HepG2 (cell line): ENCODE data around the gene CKMT1A. TPM values are rescaled to one million over a fixed set of nuclear protein-coding genes. Genes with fewer than 3 reads are reported as not detected.
"Not testable (repeated sequence)": the region's sequence is repeated elsewhere in the genome, so short reads cannot be mapped to it uniquely, and the experiment has no call there.

Experiments used
- CCDC6 ChIP-seq: sonication (generic); formaldehyde crosslinking; IDR thresholded peaks from 2 replicates; pipeline ENCODE4 v1.8.1; 2022; ENCODE audit warnings: mild to moderate bottlenecking, missing genetic modification reagents, moderate library complexity
- EP300 ChIP-seq, 3 experiments: sonication (generic) in 1 of 3; formaldehyde crosslinking in 1 of 3; IDR thresholded peaks; 2 replicates each; pipeline versions ENCODE4 v1.5.1 to v1.6.1; 2011 to 2020; ENCODE audit warnings: low read depth in 2 of 3, low read length in 2 of 3, borderline replicate concordance in 1 of 3, improper control_type of control experiment in 1 of 3, mild to moderate bottlenecking in 1 of 3, missing genetic modification reagents in 1 of 3, moderate library complexity in 1 of 3
- ERF ChIP-seq: IDR thresholded peaks from 2 replicates; pipeline ENCODE4 v1.6.1; 2018; ENCODE audit warnings: missing biosample characterization, missing genetic modification reagents
- MED1 ChIP-seq: sonication (generic); formaldehyde crosslinking; IDR thresholded peaks from 2 replicates; pipeline ENCODE4 v1.4.0; 2020; ENCODE audit warnings: missing genetic modification reagents
- MTF2 ChIP-seq: sonication (generic); formaldehyde crosslinking; IDR thresholded peaks from 2 replicates; pipeline ENCODE4 v1.5.0; 2020; ENCODE audit warnings: missing genetic modification reagents, borderline replicate concordance
- TAF1 ChIP-seq: sonication (generic); formaldehyde crosslinking; IDR thresholded peaks from 2 replicates; pipeline ENCODE4 v1.4.0; 2020; ENCODE audit warnings: missing genetic modification reagents
- THAP11 ChIP-seq: IDR thresholded peaks from 2 replicates; pipeline ENCODE4 v1.6.1; 2016; ENCODE audit warnings: missing biosample characterization, missing genetic modification reagents
- YEATS4 ChIP-seq: sonication (generic); formaldehyde crosslinking; IDR thresholded peaks from 2 replicates; pipeline ENCODE4 v1.4.0; 2020; ENCODE audit warnings: missing genetic modification reagents, borderline replicate concordance
- ZNF501 ChIP-seq: sonication (generic); formaldehyde crosslinking; IDR thresholded peaks from 2 replicates; pipeline ENCODE4 v1.5.1; 2020; ENCODE audit warnings: mild to moderate bottlenecking, moderate library complexity, missing genetic modification reagents
- ZNF607 ChIP-seq: sonication (generic); formaldehyde crosslinking; IDR thresholded peaks from 2 replicates; pipeline ENCODE4 v1.5.1; 2020; ENCODE audit warnings: missing genetic modification reagents, mild to moderate bottlenecking, borderline replicate concordance
- ZNF619 ChIP-seq: sonication (generic); formaldehyde crosslinking; IDR thresholded peaks from 2 replicates; pipeline ENCODE4 v1.4.0; 2020; ENCODE audit warnings: mild to moderate bottlenecking, missing genetic modification reagents
- ZNF709 ChIP-seq: sonication (generic); formaldehyde crosslinking; IDR thresholded peaks from 2 replicates; pipeline ENCODE4 v1.5.0; 2020; ENCODE audit warnings: mild to moderate bottlenecking, missing genetic modification reagents
- ZNF724P ChIP-seq: sonication (generic); formaldehyde crosslinking; IDR thresholded peaks from 2 replicates; pipeline ENCODE4 v1.8.0; 2022; ENCODE audit warnings: missing genetic modification reagents, borderline replicate concordance
- ZNF790 ChIP-seq: sonication (generic); formaldehyde crosslinking; IDR thresholded peaks from 2 replicates; pipeline ENCODE4 v1.8.0; 2022; ENCODE audit warnings: missing genetic modification reagents, mild to moderate bottlenecking, borderline replicate concordance
- polyA plus RNA-seq, 8 experiments: library from polyadenylated mRNA; depleted of rRNA in 3 of 8; stranded (reverse) in 7 of 8; unstranded in 1 of 8; fragments of >200 nt; fragmentation: Illumina TruSeq in 4 of 8; extraction: Trizol in 4 of 8; gene quantifications; 2 replicates each; pipeline versions ENCODE4 v1.2.1 to v1.2.3, GENCODE V29; 2011 to 2016; ENCODE audit warnings: low read depth in 4 of 8, missing spikeins in 1 of 8, mixed read lengths in 1 of 8; ENCODE audit not compliant: insufficient read depth in 1 of 8
- total RNA-seq, 5 experiments: library from RNA; depleted of rRNA; stranded (reverse); fragments of >200 nt; fragmentation: Illumina TruSeq; extraction: Trizol; gene quantifications; 2 replicates each; pipeline ENCODE4 v1.2.3, GENCODE V29; 2016; ENCODE audit warnings: low read depth in 1 of 5
- TF ChIP-seq, protein P1 (sequence below): sonication (generic); formaldehyde crosslinking; IDR thresholded peaks from 2 replicates; pipeline ENCODE4 v1.4.0; 2020; ENCODE audit warnings: missing genetic modification reagents, borderline replicate concordance
- TF ChIP-seq, protein P2 (sequence below): sonication (generic); formaldehyde crosslinking; IDR thresholded peaks from 2 replicates; pipeline ENCODE4 v1.8.1; 2022; ENCODE audit warnings: low read depth, mild to moderate bottlenecking, missing genetic modification reagents
- TF ChIP-seq, protein P3 (sequence below): sonication (generic); formaldehyde crosslinking; IDR thresholded peaks from 2 replicates; pipeline ENCODE4 v1.8.1; 2023; ENCODE audit warnings: mild to moderate bottlenecking, missing genetic modification reagents
- TF ChIP-seq, protein P4 (sequence below): sonication (generic); formaldehyde crosslinking; IDR thresholded peaks from 2 replicates; pipeline ENCODE4 v1.5.0; 2020; ENCODE audit warnings: missing genetic modification reagents
- TF ChIP-seq, protein P5 (sequence below): sonication (generic); IDR thresholded peaks from 2 replicates; pipeline ENCODE4 v1.6.1; 2016; ENCODE audit warnings: low read depth, borderline replicate concordance

CKMT1A gene
- total and polyA plus RNA-seq, 2 of the 13 experiments (the other 11 are each of a cell fraction or from before 2014, with no cell fraction given), result 0.13 to 0.46 TPM

DNA sequence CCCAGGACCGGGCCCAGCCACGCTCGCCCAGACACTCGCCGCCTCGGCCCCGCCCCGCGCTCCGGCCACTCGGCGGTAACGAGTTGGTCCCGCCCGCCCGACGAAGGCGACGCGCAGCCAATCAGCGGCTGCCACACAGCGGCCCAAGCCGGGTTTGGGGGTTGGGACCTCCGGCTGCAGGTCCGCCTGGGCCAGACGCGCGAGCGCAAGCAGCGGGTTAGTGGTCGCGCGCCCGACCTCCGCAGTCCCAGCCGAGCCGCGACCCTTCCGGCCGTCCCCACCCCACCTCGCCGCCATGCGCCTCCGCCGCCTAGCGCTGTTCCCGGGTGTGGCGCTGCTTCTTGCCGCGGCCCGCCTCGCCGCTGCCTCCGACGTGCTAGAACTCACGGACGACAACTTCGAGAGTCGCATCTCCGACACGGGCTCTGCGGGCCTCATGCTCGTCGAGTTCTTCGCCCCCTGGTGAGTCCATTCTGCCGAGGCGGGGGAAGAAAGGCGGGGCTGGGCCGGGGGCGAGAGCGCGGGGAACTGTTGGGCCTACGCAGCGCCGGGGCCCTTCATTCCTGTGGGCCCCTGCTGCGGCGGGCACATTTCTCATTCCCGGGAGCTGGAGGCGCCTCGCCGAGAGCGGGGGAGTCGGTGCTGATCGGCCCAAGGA is 52.7 kb downstream of the CKMT1A start, which contains the start of gene PDIA3 (continued):
- TF ChIP-seq ZNF790 (peak; percentile 71; the same call in 1 of the 2 replicates), EP300 (CRISPR knock-in tag; IDR thresholded peaks at IDR 0.05; ENCODE audit: borderline replicate concordance) (peak; percentile 40; the same call in 1 of the 2 replicates), ZNF724P (CRISPR knock-in tag) (peak; percentile 68; the same call in 1 of the 2 replicates), ZNF619 (CRISPR knock-in tag) (peak; percentile 38; the same call in 1 of the 2 replicates), MTF2 (CRISPR knock-in tag) (0 out of 2 replicates have a peak, but pooled peaks have one; percentile 84), ZNF501 (CRISPR knock-in tag) (peak; percentile 73), THAP11 (CRISPR knock-in tag) (peak; percentile 75), TAF1 (peak; percentile 92), ERF (CRISPR knock-in tag) (0 out of 2 replicates have a peak, but pooled peaks have one; percentile 56), YEATS4 (peak; percentile 88), ZNF607 (peak; percentile 34; the same call in 1 of the 2 replicates), MED1 (CRISPR knock-in tag) (peak; percentile 46; the same call in 1 of the 2 replicates), CCDC6 (CRISPR knock-in tag) (peak; percentile 69), ZNF709 (CRISPR knock-in tag) (peak; percentile 69)
- TF ChIP-seq, protein P1, sequence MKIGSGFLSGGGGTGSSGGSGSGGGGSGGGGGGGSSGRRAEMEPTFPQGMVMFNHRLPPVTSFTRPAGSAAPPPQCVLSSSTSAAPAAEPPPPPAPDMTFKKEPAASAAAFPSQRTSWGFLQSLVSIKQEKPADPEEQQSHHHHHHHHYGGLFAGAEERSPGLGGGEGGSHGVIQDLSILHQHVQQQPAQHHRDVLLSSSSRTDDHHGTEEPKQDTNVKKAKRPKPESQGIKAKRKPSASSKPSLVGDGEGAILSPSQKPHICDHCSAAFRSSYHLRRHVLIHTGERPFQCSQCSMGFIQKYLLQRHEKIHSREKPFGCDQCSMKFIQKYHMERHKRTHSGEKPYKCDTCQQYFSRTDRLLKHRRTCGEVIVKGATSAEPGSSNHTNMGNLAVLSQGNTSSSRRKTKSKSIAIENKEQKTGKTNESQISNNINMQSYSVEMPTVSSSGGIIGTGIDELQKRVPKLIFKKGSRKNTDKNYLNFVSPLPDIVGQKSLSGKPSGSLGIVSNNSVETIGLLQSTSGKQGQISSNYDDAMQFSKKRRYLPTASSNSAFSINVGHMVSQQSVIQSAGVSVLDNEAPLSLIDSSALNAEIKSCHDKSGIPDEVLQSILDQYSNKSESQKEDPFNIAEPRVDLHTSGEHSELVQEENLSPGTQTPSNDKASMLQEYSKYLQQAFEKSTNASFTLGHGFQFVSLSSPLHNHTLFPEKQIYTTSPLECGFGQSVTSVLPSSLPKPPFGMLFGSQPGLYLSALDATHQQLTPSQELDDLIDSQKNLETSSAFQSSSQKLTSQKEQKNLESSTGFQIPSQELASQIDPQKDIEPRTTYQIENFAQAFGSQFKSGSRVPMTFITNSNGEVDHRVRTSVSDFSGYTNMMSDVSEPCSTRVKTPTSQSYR (CRISPR knock-in tag), result peak; percentile 89
- not testable (repeated sequence) for TF ChIP-seq EP300 (IDR thresholded peaks at IDR 0.05; ENCODE audit: low read depth in 2 of 2, low read length in 2 of 2)
- TF ChIP-seq, protein P2, sequence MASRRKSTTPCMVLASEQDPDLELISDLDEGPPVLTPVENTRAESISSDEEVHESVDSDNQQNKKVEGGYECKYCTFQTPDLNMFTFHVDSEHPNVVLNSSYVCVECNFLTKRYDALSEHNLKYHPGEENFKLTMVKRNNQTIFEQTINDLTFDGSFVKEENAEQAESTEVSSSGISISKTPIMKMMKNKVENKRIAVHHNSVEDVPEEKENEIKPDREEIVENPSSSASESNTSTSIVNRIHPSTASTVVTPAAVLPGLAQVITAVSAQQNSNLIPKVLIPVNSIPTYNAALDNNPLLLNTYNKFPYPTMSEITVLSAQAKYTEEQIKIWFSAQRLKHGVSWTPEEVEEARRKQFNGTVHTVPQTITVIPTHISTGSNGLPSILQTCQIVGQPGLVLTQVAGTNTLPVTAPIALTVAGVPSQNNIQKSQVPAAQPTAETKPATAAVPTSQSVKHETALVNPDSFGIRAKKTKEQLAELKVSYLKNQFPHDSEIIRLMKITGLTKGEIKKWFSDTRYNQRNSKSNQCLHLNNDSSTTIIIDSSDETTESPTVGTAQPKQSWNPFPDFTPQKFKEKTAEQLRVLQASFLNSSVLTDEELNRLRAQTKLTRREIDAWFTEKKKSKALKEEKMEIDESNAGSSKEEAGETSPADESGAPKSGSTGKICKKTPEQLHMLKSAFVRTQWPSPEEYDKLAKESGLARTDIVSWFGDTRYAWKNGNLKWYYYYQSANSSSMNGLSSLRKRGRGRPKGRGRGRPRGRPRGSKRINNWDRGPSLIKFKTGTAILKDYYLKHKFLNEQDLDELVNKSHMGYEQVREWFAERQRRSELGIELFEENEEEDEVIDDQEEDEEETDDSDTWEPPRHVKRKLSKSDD (CRISPR knock-in tag), result peak; percentile 76
- TF ChIP-seq, protein P3, sequence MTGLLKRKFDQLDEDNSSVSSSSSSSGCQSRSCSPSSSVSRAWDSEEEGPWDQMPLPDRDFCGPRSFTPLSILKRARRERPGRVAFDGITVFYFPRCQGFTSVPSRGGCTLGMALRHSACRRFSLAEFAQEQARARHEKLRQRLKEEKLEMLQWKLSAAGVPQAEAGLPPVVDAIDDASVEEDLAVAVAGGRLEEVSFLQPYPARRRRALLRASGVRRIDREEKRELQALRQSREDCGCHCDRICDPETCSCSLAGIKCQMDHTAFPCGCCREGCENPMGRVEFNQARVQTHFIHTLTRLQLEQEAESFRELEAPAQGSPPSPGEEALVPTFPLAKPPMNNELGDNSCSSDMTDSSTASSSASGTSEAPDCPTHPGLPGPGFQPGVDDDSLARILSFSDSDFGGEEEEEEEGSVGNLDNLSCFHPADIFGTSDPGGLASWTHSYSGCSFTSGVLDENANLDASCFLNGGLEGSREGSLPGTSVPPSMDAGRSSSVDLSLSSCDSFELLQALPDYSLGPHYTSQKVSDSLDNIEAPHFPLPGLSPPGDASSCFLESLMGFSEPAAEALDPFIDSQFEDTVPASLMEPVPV (CRISPR knock-in tag), result peak; percentile 44; the same call in 1 of the 2 replicates
- TF ChIP-seq, protein P4, sequence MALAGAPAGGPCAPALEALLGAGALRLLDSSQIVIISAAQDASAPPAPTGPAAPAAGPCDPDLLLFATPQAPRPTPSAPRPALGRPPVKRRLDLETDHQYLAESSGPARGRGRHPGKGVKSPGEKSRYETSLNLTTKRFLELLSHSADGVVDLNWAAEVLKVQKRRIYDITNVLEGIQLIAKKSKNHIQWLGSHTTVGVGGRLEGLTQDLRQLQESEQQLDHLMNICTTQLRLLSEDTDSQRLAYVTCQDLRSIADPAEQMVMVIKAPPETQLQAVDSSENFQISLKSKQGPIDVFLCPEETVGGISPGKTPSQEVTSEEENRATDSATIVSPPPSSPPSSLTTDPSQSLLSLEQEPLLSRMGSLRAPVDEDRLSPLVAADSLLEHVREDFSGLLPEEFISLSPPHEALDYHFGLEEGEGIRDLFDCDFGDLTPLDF (CRISPR knock-in tag), result peak; percentile 74
- TF ChIP-seq, protein P5, sequence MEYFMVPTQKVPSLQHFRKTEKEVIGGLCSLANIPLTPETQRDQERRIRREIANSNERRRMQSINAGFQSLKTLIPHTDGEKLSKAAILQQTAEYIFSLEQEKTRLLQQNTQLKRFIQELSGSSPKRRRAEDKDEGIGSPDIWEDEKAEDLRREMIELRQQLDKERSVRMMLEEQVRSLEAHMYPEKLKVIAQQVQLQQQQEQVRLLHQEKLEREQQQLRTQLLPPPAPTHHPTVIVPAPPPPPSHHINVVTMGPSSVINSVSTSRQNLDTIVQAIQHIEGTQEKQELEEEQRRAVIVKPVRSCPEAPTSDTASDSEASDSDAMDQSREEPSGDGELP, result peak; percentile 26; the same call in 1 of the 2 replicates
